ENCODE results near the gene MPEG1. TPM values are rescaled to one million over a fixed set of nuclear protein-coding genes. Genes with fewer than 3 reads are reported as not detected.
A peak's percentile ranks its signal among the peaks of the same experiment; 100 is the strongest.

MPEG1 gene
- total and polyA plus RNA-seq, 4 donors = 7.0 to 63.5 (median 36.9) TPM

GRCh38 chr11:59191095-59191494, 21.6 kb downstream of the MPEG1 start:
- Histone ChIP-seq H3K27me3 (ENCODE audit: control insufficient read depth in 3 of 3, insufficient read depth in 3 of 3, low read length in 2 of 3) (no peaks in the 10 kb centered on the region), H3K27ac (ENCODE audit: low read depth in 1 of 2, low read length in 1 of 2) (peak overlapping the region in 1 of 2 donors; percentile 17), H3K9me3 (ENCODE audit: control insufficient read depth in 4 of 4, insufficient read depth in 3 of 4, low read length in 3 of 4) (no peaks in the 10 kb centered on the region), H3K4me1 (ENCODE audit: control insufficient read depth in 5 of 5, insufficient read depth in 5 of 5, low read length in 5 of 5) (peaks cover 0 to 45% (median 35%) of the 10 kb centered on the region in 5 donors), H3K36me3 (ENCODE audit: control insufficient read depth in 4 of 4, insufficient read depth in 4 of 4, low read length in 4 of 4) (peaks cover 0 to 78% (median 44%) of the 10 kb centered on the region in 4 donors), H3K4me3 (no peak overlapping the region), H3K9ac (ENCODE audit: insufficient read depth in 1 of 2, low read length in 2 of 2) (no peak overlapping the region)
- TF ChIP-seq, protein P1, sequence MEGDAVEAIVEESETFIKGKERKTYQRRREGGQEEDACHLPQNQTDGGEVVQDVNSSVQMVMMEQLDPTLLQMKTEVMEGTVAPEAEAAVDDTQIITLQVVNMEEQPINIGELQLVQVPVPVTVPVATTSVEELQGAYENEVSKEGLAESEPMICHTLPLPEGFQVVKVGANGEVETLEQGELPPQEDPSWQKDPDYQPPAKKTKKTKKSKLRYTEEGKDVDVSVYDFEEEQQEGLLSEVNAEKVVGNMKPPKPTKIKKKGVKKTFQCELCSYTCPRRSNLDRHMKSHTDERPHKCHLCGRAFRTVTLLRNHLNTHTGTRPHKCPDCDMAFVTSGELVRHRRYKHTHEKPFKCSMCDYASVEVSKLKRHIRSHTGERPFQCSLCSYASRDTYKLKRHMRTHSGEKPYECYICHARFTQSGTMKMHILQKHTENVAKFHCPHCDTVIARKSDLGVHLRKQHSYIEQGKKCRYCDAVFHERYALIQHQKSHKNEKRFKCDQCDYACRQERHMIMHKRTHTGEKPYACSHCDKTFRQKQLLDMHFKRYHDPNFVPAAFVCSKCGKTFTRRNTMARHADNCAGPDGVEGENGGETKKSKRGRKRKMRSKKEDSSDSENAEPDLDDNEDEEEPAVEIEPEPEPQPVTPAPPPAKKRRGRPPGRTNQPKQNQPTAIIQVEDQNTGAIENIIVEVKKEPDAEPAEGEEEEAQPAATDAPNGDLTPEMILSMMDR (IDR thresholded peaks at IDR 0.05; ENCODE audit: control extremely low read depth, extremely low read depth) = no peak
- WGBS, 2 donors = 83 to 87% methylated on average over 4 of the region's 4 CpGs
- no peak for ATAC-seq (ENCODE audit: insufficient read depth, low FRiP score)
- no peak for DNase-seq

- Histone ChIP-seq H3K9ac (ENCODE audit: insufficient read depth in 1 of 2, low read length in 2 of 2) (peak overlapping the region in 1 of 2 donors; percentile 11), H3K4me3 (no peak overlapping the region), H3K27me3 (ENCODE audit: control insufficient read depth in 3 of 3, insufficient read depth in 3 of 3, low read length in 2 of 3) (no peaks in the 10 kb centered on the region), H3K27ac (ENCODE audit: low read depth in 1 of 2, low read length in 1 of 2) (peak overlapping the region in 1 of 2 donors; percentile 65), H3K36me3 (ENCODE audit: control insufficient read depth in 4 of 4, insufficient read depth in 4 of 4, low read length in 4 of 4) (peaks cover 0 to 69% (median 36%) of the 10 kb centered on the region in 4 donors), H3K4me1 (ENCODE audit: control insufficient read depth in 5 of 5, insufficient read depth in 5 of 5, low read length in 5 of 5) (peaks cover 1 to 56% (median 46%) of the 10 kb centered on the region in 5 donors), H3K9me3 (ENCODE audit: control insufficient read depth in 4 of 4, insufficient read depth in 3 of 4, low read length in 3 of 4) (no peaks in the 10 kb centered on the region)
- ATAC-seq (ENCODE audit: insufficient read depth, low FRiP score) (no peak), DNase-seq (peak in 2 of 3 donors; percentile 20 to 35)
- TF ChIP-seq, protein P1 (IDR thresholded peaks at IDR 0.05; ENCODE audit: control extremely low read depth, extremely low read depth) = no peak
- whole genome bisulfite sequencing, 2 donors = 21 to 37% methylated on average over 4 of the region's 4 CpGs
Observed at GRCh38 chr11:59189986-59190385, 22.7 kb downstream of the MPEG1 start.

DNA sequence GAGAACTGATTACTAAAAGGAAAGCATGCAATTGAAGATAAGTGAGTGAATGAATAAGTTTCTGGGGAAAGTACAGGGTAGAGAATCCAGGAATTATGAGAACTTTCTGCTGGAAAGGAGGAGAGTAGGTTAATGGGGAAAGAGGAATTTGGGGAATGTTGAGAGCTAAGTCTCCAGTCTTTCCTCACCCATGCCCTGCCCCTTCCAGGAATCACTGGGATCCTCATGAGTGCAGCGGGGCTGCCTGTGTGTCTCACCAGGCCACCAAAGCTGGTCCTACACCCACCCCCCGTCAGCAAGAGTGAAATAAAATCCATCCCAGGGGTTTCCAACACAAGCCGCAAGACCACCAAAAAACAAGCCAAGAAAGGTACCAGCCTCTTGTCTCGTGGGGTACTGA, 23.8 kb downstream of the MPEG1 start:
- Histone ChIP-seq H3K4me3 (no peak overlapping the region), H3K9ac (ENCODE audit: insufficient read depth in 1 of 2, low read length in 2 of 2) (no peak overlapping the region), H3K27me3 (ENCODE audit: control insufficient read depth in 3 of 3, insufficient read depth in 3 of 3, low read length in 2 of 3) (no peaks in the 10 kb centered on the region), H3K4me1 (ENCODE audit: control insufficient read depth in 5 of 5, insufficient read depth in 5 of 5, low read length in 5 of 5) (peaks cover 4 to 66% (median 56%) of the 10 kb centered on the region in 5 donors), H3K36me3 (ENCODE audit: control insufficient read depth in 4 of 4, insufficient read depth in 4 of 4, low read length in 4 of 4) (peaks cover 0 to 64% (median 31%) of the 10 kb centered on the region in 4 donors), H3K27ac (ENCODE audit: low read depth in 1 of 2, low read length in 1 of 2) (peak overlapping the region in 1 of 2 donors; percentile 84), H3K9me3 (ENCODE audit: control insufficient read depth in 4 of 4, insufficient read depth in 3 of 4, low read length in 3 of 4) (no peaks in the 10 kb centered on the region)
- WGBS, 2 donors = 68 to 77% methylated on average over 4 of the region's 4 CpGs
- TF ChIP-seq, protein P1 (IDR thresholded peaks at IDR 0.05; ENCODE audit: control extremely low read depth, extremely low read depth) = no peak
- no peak for ATAC-seq (ENCODE audit: insufficient read depth, low FRiP score)
- DNase-seq = no peak

DNA sequence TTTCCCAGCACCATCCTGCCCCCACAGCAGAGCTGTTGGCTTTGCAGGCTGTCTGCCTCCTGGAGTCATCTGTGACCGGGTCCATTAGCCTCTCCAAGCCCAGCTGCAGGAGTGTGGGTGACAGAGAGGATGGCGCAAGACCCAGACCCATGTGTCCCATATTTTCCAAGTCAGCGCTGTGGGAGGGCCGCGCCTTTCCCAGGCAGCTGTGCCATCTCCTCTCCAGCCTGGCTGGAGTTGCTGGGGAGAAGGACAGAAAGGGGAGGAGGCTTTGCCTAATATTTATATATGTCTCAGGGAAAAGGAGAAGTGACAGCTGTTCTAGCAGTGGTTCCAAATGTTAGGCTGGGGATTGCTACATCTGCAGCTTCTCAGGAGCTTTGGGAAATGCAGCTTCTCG, 25.1 kb downstream of the MPEG1 start:
- TF ChIP-seq, protein P1 (IDR thresholded peaks at IDR 0.05; ENCODE audit: control extremely low read depth, extremely low read depth) = no peak
- H3K9me3 ChIP-seq (ENCODE audit: control insufficient read depth in 4 of 4, insufficient read depth in 3 of 4, low read length in 3 of 4) = no peaks in the 10 kb centered on the region
- DNase-seq (peak; percentile 99), ATAC-seq (ENCODE audit: insufficient read depth, low FRiP score) (peak; percentile 55)
- 59 to 67% methylated on average over 6 of the region's 6 CpGs for WGBS, 2 donors
- H3K27me3 ChIP-seq (ENCODE audit: control insufficient read depth in 3 of 3, insufficient read depth in 3 of 3, low read length in 2 of 3) = no peaks in the 10 kb centered on the region
- no peak overlapping the region for H3K27ac ChIP-seq (ENCODE audit: low read depth in 1 of 2, low read length in 1 of 2)
- H3K4me3 ChIP-seq = no peak overlapping the region
- peaks cover 4 to 79% (median 58%) of the 10 kb centered on the region in 5 donors for H3K4me1 ChIP-seq (ENCODE audit: control insufficient read depth in 5 of 5, insufficient read depth in 5 of 5, low read length in 5 of 5)
- H3K9ac ChIP-seq (ENCODE audit: insufficient read depth in 1 of 2, low read length in 2 of 2) = peak overlapping the region in 1 of 2 donors; percentile 72
- peaks cover 0 to 60% (median 31%) of the 10 kb centered on the region in 4 donors for H3K36me3 ChIP-seq (ENCODE audit: control insufficient read depth in 4 of 4, insufficient read depth in 4 of 4, low read length in 4 of 4)
